Measurements from ENCODE around the gene CATSPER1.

Gene CATSPER1

GRCh38 chr11:66068923-66069714 lies 42.8 kb upstream of the CATSPER1 start:
- no peaks in the 10 kb centered on the region for H3K27me3 ChIP-seq (ENCODE audit: control insufficient read depth in 3 of 3, insufficient read depth in 3 of 3, low read depth in 1 of 3, low read length in 3 of 3)
- H3K36me3 ChIP-seq (replicated peaks in 1 of 2; ENCODE audit: control insufficient read depth in 2 of 2, insufficient read depth in 2 of 2, low read length in 2 of 2) = peaks cover 28 to 71% of the 10 kb centered on the region in 2 donors
- no peak overlapping the region for H2AK5ac ChIP-seq (ENCODE audit: low read depth, low read length)
- H2BK120ac ChIP-seq (ENCODE audit: low read depth, low read length) = no peak overlapping the region
- no peak overlapping the region for H4K91ac ChIP-seq (ENCODE audit: low read depth, low read length, poor library complexity)
- peak overlapping the region; percentile 90 for H2AFZ ChIP-seq (ENCODE audit: low read length)
- H3K4ac ChIP-seq (ENCODE audit: low read length) = no peak overlapping the region
- peaks cover 4 to 7% of the 10 kb centered on the region in 2 donors for H3K4me1 ChIP-seq (ENCODE audit: control insufficient read depth in 2 of 2, insufficient read depth in 1 of 2, low read depth in 1 of 2, low read length in 2 of 2)
- no CpG with 5 or more reads among the region's 14 CpGs for WGBS, 2 donors (ENCODE audit: extremely low coverage in 2 of 2, insufficient read length in 2 of 2, insufficient replicate concordance in 1 of 2)
- H3K79me1 ChIP-seq (ENCODE audit: low read depth, low read length) = no peaks in the 10 kb centered on the region
- H3K9ac ChIP-seq (ENCODE audit: low read depth, low read length, poor library complexity) = peak overlapping the region; percentile 50
- peak overlapping the region; percentile 82 to 97 for H3K4me3 ChIP-seq (ENCODE audit: low read length in 2 of 2)
- H2BK12ac ChIP-seq (ENCODE audit: low read length) = no peak overlapping the region
- H2BK5ac ChIP-seq (ENCODE audit: low read length) = no peak overlapping the region
- no peak overlapping the region for H3K23ac ChIP-seq (ENCODE audit: low read depth, low read length, poor library complexity)
- H3K4me2 ChIP-seq (ENCODE audit: insufficient read depth, low read length, poor library complexity, severe bottlenecking) = peak overlapping the region; percentile 70
- peak overlapping the region; percentile 73 for H3K18ac ChIP-seq (ENCODE audit: low read length)
- DNase-seq (ENCODE audit: low spot score) = no peak
- no peak overlapping the region for H3K14ac ChIP-seq (ENCODE audit: low read length)
- H4K8ac ChIP-seq (ENCODE audit: low read depth, low read length) = no peak overlapping the region
- H3K27ac ChIP-seq (replicated peaks; ENCODE audit: low read length) = peak overlapping the region; percentile 43
- peaks cover 2 to 10% of the 10 kb centered on the region in 2 donors for H3K9me3 ChIP-seq (replicated peaks in 1 of 2; ENCODE audit: control insufficient read depth in 2 of 2, insufficient read depth in 1 of 2, low read depth in 1 of 2, low read length in 2 of 2)
- no peak overlapping the region for H2BK15ac ChIP-seq (ENCODE audit: low read length)

- H3K9me3 ChIP-seq (replicated peaks in 1 of 2; ENCODE audit: control insufficient read depth in 2 of 2, insufficient read depth in 1 of 2, low read depth in 1 of 2, low read length in 2 of 2) = peaks cover 4 to 17% of the 10 kb centered on the region in 2 donors
- peaks cover 2% of the 10 kb centered on the region for H3K79me1 ChIP-seq (ENCODE audit: low read depth, low read length)
- no peak overlapping the region for H3K18ac ChIP-seq (ENCODE audit: low read length)
- H3K23ac ChIP-seq (ENCODE audit: low read depth, low read length, poor library complexity) = no peak overlapping the region
- no peak overlapping the region for H2AFZ ChIP-seq (ENCODE audit: low read length)
- peaks cover 35 to 73% of the 10 kb centered on the region in 2 donors for H3K36me3 ChIP-seq (replicated peaks in 1 of 2; ENCODE audit: control insufficient read depth in 2 of 2, insufficient read depth in 2 of 2, low read length in 2 of 2)
- H4K91ac ChIP-seq (ENCODE audit: low read depth, low read length, poor library complexity) = no peak overlapping the region
- H3K4ac ChIP-seq (ENCODE audit: low read length) = no peak overlapping the region
- H3K4me2 ChIP-seq (ENCODE audit: insufficient read depth, low read length, poor library complexity, severe bottlenecking) = no peak overlapping the region
- H2BK12ac ChIP-seq (ENCODE audit: low read length) = no peak overlapping the region
- no peaks in the 10 kb centered on the region for H3K27me3 ChIP-seq (ENCODE audit: control insufficient read depth in 3 of 3, insufficient read depth in 3 of 3, low read depth in 1 of 3, low read length in 3 of 3)
- H2BK5ac ChIP-seq (ENCODE audit: low read length) = no peak overlapping the region
- H2BK15ac ChIP-seq (ENCODE audit: low read length) = no peak overlapping the region
- no peak overlapping the region for H3K14ac ChIP-seq (ENCODE audit: low read length)
- DNase-seq (ENCODE audit: low spot score) = peak; percentile 78
- no peak overlapping the region for H4K8ac ChIP-seq (ENCODE audit: low read depth, low read length)
- H3K9ac ChIP-seq (ENCODE audit: low read depth, low read length, poor library complexity) = no peak overlapping the region
- no peak overlapping the region for H3K4me3 ChIP-seq (ENCODE audit: low read length in 2 of 2)
- H2AK5ac ChIP-seq (ENCODE audit: low read depth, low read length) = no peak overlapping the region
- no CpG with 5 or more reads among the region's 17 CpGs for WGBS, 2 donors (ENCODE audit: extremely low coverage in 2 of 2, insufficient read length in 2 of 2, insufficient replicate concordance in 1 of 2)
- no peak overlapping the region for H2BK120ac ChIP-seq (ENCODE audit: low read depth, low read length)
- peaks cover 4 to 7% of the 10 kb centered on the region in 2 donors for H3K4me1 ChIP-seq (ENCODE audit: control insufficient read depth in 2 of 2, insufficient read depth in 1 of 2, low read depth in 1 of 2, low read length in 2 of 2)
- no peak overlapping the region for H3K27ac ChIP-seq (replicated peaks; ENCODE audit: low read length)
Measured at GRCh38 chr11:66068154-66068821, 42.0 kb upstream of the CATSPER1 start.

GRCh38 chr11:66067640-66068039 lies 41.4 kb upstream of the CATSPER1 start:
- H4K91ac ChIP-seq (ENCODE audit: low read depth, low read length, poor library complexity) = no peak overlapping the region
- H2BK120ac ChIP-seq (ENCODE audit: low read depth, low read length) = no peak overlapping the region
- H3K4me2 ChIP-seq (ENCODE audit: insufficient read depth, low read length, poor library complexity, severe bottlenecking) = no peak overlapping the region
- H3K9me3 ChIP-seq (replicated peaks in 1 of 2; ENCODE audit: control insufficient read depth in 2 of 2, insufficient read depth in 1 of 2, low read depth in 1 of 2, low read length in 2 of 2) = peaks cover 4 to 17% of the 10 kb centered on the region in 2 donors
- no peak overlapping the region for H2BK12ac ChIP-seq (ENCODE audit: low read length)
- WGBS, 2 donors (ENCODE audit: extremely low coverage in 2 of 2, insufficient read length in 2 of 2, insufficient replicate concordance in 1 of 2) = no CpG with 5 or more reads among the region's 4 CpGs
- no peaks in the 10 kb centered on the region for H3K27me3 ChIP-seq (ENCODE audit: control insufficient read depth in 3 of 3, insufficient read depth in 3 of 3, low read depth in 1 of 3, low read length in 3 of 3)
- no peak overlapping the region for H3K14ac ChIP-seq (ENCODE audit: low read length)
- peaks cover 40 to 76% of the 10 kb centered on the region in 2 donors for H3K36me3 ChIP-seq (replicated peaks in 1 of 2; ENCODE audit: control insufficient read depth in 2 of 2, insufficient read depth in 2 of 2, low read length in 2 of 2)
- no peak overlapping the region for H3K4ac ChIP-seq (ENCODE audit: low read length)
- H4K8ac ChIP-seq (ENCODE audit: low read depth, low read length) = no peak overlapping the region
- peaks cover 4 to 7% of the 10 kb centered on the region in 2 donors for H3K4me1 ChIP-seq (ENCODE audit: control insufficient read depth in 2 of 2, insufficient read depth in 1 of 2, low read depth in 1 of 2, low read length in 2 of 2)
- H3K27ac ChIP-seq (replicated peaks; ENCODE audit: low read length) = no peak overlapping the region
- no peak overlapping the region for H3K18ac ChIP-seq (ENCODE audit: low read length)
- H3K79me1 ChIP-seq (ENCODE audit: low read depth, low read length) = peaks cover 2% of the 10 kb centered on the region
- no peak for DNase-seq (ENCODE audit: low spot score)
- no peak overlapping the region for H2AFZ ChIP-seq (ENCODE audit: low read length)
- no peak overlapping the region for H2BK15ac ChIP-seq (ENCODE audit: low read length)
- H3K9ac ChIP-seq (ENCODE audit: low read depth, low read length, poor library complexity) = no peak overlapping the region
- no peak overlapping the region for H2AK5ac ChIP-seq (ENCODE audit: low read depth, low read length)
- H2BK5ac ChIP-seq (ENCODE audit: low read length) = no peak overlapping the region
- no peak overlapping the region for H3K23ac ChIP-seq (ENCODE audit: low read depth, low read length, poor library complexity)
- H3K4me3 ChIP-seq (ENCODE audit: low read length in 2 of 2) = no peak overlapping the region

- no CpG with 5 or more reads among the region's 3 CpGs for WGBS, 2 donors (ENCODE audit: extremely low coverage in 2 of 2, insufficient read length in 2 of 2, insufficient replicate concordance in 1 of 2)
- H4K8ac ChIP-seq (ENCODE audit: low read depth, low read length) = no peak overlapping the region
- no peak overlapping the region for H2AK5ac ChIP-seq (ENCODE audit: low read depth, low read length)
- H3K23ac ChIP-seq (ENCODE audit: low read depth, low read length, poor library complexity) = no peak overlapping the region
- H3K79me1 ChIP-seq (ENCODE audit: low read depth, low read length) = peaks cover 2% of the 10 kb centered on the region
- no peak overlapping the region for H2BK15ac ChIP-seq (ENCODE audit: low read length)
- no peak overlapping the region for H4K91ac ChIP-seq (ENCODE audit: low read depth, low read length, poor library complexity)
- no peak overlapping the region for H3K4me2 ChIP-seq (ENCODE audit: insufficient read depth, low read length, poor library complexity, severe bottlenecking)
- no peak overlapping the region for H2BK120ac ChIP-seq (ENCODE audit: low read depth, low read length)
- H3K9ac ChIP-seq (ENCODE audit: low read depth, low read length, poor library complexity) = no peak overlapping the region
- H3K9me3 ChIP-seq (replicated peaks in 1 of 2; ENCODE audit: control insufficient read depth in 2 of 2, insufficient read depth in 1 of 2, low read depth in 1 of 2, low read length in 2 of 2) = peaks cover 4 to 17% of the 10 kb centered on the region in 2 donors
- peaks cover 4 to 7% of the 10 kb centered on the region in 2 donors for H3K4me1 ChIP-seq (ENCODE audit: control insufficient read depth in 2 of 2, insufficient read depth in 1 of 2, low read depth in 1 of 2, low read length in 2 of 2)
- H3K4ac ChIP-seq (ENCODE audit: low read length) = no peak overlapping the region
- H3K36me3 ChIP-seq (replicated peaks in 1 of 2; ENCODE audit: control insufficient read depth in 2 of 2, insufficient read depth in 2 of 2, low read length in 2 of 2) = peaks cover 41 to 78% of the 10 kb centered on the region in 2 donors
- no peak overlapping the region for H3K27ac ChIP-seq (replicated peaks; ENCODE audit: low read length)
- no peak overlapping the region for H2BK5ac ChIP-seq (ENCODE audit: low read length)
- no peaks in the 10 kb centered on the region for H3K27me3 ChIP-seq (ENCODE audit: control insufficient read depth in 3 of 3, insufficient read depth in 3 of 3, low read depth in 1 of 3, low read length in 3 of 3)
- H3K14ac ChIP-seq (ENCODE audit: low read length) = no peak overlapping the region
- H2AFZ ChIP-seq (ENCODE audit: low read length) = no peak overlapping the region
- no peak overlapping the region for H2BK12ac ChIP-seq (ENCODE audit: low read length)
- no peak for DNase-seq (ENCODE audit: low spot score)
- H3K18ac ChIP-seq (ENCODE audit: low read length) = no peak overlapping the region
- no peak overlapping the region for H3K4me3 ChIP-seq (ENCODE audit: low read length in 2 of 2)
Measured at GRCh38 chr11:66066751-66067150, 40.5 kb upstream of the CATSPER1 start.
